ENCODE measurements around the gene MRPL41.
"Not testable (repeated sequence)": the region's sequence is repeated elsewhere in the genome, so short reads cannot be mapped to it uniquely, and the experiment has no call there.

The MRPL41 gene

DNA sequence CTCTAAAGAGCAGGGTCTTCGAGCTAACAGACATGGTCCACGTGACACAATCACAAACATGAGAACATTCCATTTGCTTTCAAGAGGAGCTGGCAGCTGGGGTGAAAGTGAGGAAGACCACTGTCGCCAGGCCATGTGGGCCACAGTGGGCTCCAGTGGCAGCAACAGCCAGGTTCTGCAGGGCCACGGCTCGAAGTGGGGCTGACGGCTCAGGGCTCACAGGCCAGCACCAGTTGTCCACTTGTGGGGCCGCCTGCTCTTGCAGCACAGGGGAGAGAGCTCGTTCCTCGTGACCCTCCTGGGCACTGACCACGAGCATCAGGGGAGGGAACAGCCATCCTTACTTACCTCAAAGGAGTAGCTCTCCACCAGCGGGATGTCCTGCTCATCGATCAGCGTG, 36.6 kb downstream of the MRPL41 start:
- DNase-seq, result no peak

- no peak for DNase-seq
Observed at GRCh38 chr9:137588891-137589290, 37.2 kb downstream of the MRPL41 start.

GRCh38 chr9:137589441-137590122, 37.9 kb downstream of the MRPL41 start:
- peak; percentile 32 for DNase-seq

DNA sequence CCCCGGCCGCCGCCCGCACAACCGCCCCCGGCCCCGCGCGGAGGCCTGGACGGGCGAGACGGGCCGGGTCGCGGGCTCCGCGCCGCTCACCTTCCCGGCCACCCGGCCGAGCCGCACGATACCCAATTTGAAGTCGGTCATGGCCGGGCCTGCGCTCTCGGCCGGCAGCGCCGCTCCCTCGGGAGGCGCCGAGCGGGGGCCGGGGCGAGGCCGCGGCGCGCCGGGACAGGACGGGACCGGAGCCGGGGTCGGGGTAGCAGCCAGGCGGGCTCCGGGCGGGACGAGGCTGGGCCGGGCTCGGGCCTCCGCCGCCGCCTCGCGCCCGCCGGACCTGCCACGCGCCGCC, 38.4 kb downstream of the MRPL41 start:
- no peak for DNase-seq

- DNase-seq, result peak; percentile 91
Observed at GRCh38 chr9:137590469-137591383, 39.0 kb downstream of the MRPL41 start, which contains the start of gene ZMYND19. Gene ZMYND19 (minus strand): TSS chr9:137590512. CDS start chr9:137590263, 249 bp downstream.

DNA sequence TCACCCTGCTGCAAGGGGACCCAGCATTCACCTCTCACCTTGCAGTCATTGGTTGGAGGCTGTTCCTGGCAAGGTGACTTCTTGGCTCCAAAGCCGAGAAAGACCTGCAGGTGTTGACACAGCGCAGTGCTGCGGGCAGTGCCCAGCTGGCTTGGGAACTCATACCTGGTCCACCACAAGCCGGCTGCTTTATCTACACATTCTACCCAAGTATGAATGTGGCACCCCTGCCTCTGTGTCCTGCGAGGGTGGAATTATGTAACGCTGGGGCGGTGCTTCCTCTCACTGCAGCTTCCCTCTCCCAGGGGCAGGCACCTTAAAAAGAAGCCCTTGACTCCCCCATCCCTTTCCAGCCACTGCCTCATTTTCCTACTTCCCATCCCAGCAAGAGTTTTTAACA, 41.1 kb downstream of the MRPL41 start:
- no peak for DNase-seq

DNA sequence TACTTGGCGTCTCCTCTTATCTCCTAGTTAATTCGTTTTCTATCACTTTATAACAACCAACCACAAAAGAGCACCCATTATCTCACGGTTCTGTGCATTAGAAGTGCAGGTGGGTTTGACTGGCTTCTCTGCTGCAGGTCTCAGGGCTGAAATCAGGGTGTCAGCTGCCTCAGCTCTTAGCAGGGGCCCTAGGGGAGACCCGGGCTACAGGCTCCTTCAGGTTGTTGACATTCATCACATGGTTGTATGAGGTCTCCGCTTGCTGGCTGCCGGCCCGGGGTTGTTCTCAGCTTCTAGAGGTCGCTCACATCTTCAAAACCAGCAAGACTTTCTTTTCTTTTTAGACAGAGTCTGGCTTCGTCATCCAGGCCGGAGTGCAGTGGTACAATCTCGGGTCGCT, 41.5 kb downstream of the MRPL41 start:
- no peak for DNase-seq

- DNase-seq, result not testable (repeated sequence)
Observed at GRCh38 chr9:137596577-137596976, 44.9 kb downstream of the MRPL41 start.

DNA sequence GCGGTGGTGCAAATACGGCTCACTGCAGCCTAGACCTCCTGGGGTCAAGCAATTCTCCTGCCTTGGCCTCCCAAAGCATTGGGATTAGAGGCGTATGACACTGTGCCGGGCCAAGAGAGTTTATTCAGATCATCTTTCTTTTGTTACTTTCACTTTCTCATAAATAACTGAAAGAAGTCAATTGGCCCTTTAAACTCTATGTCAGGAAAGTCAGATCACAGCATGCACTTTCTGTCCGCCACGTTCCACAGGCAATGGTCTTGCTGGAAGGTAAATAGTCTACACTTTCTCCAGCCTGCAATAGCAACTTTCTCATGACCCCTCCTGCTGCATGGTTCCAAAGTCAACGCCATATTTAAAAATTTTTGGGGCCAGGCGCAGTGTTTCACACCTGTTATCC, 47.3 kb downstream of the MRPL41 start:
- no peak for DNase-seq

Data from stimulated activated CD4-positive, alpha-beta T cell treated with anti-CD3 and anti-CD28 coated beads, Interleukin-15, amount 100 ng/mL, for 24 hours (primary cell).